SKM-1 (cell line): ENCODE results near the gene CHST4.
A peak's percentile ranks its signal among the peaks of the same experiment; 100 is the strongest.
"Not testable (repeated sequence)": the region's sequence is repeated elsewhere in the genome, so short reads cannot be mapped to it uniquely, and the experiment has no call there.

Experiments
- DNase-seq: peaks from one replicate; lab custom pipeline; 2025; ENCODE audit not compliant: unreplicated experiment; lab: John Stamatoyannopoulos, UW

Gene CHST4

GRCh38 chr16:71526111-71526631 is at the start of gene CHST4:
Gene CHST4 (plus strand): TSS chr16:71526426. CDS start chr16:71536678, 10,252 bp downstream.
- DNase-seq, result peak; percentile 16

- DNase-seq, result no peak
These were observed 49.6 kb upstream of the CHST4 start for GRCh38 chr16:71476457-71477124.

- no peak for DNase-seq
These were observed 46.8 kb upstream of the CHST4 start for GRCh38 chr16:71479420-71479819.

- no peak for DNase-seq
These were observed 45.3 kb upstream of the CHST4 start for GRCh38 chr16:71480956-71481355.

GRCh38 chr16:71482569-71482968 is 43.7 kb upstream of the CHST4 start:
- DNase-seq, result no peak

GRCh38 chr16:71484006-71484893 is 42.0 kb upstream of the CHST4 start:
- DNase-seq, result peak; percentile 66

GRCh38 chr16:71489122-71489521 is 37.1 kb upstream of the CHST4 start, which contains the start of gene ZNF19:
Gene ZNF19 (minus strand): TSS chr16:71489324. CDS start chr16:71482114, 7,210 bp downstream.
- DNase-seq, result no peak

- no peak for DNase-seq
These were observed 35.9 kb upstream of the CHST4 start for GRCh38 chr16:71490361-71490760.

- DNase-seq, result no peak
These were observed 35.2 kb upstream of the CHST4 start for GRCh38 chr16:71491054-71491453.

GRCh38 chr16:71492786-71493185 is 33.4 kb upstream of the CHST4 start:
- no peak for DNase-seq

GRCh38 chr16:71493213-71493612 is 33.0 kb upstream of the CHST4 start:
- no peak for DNase-seq

- no peak for DNase-seq
These were observed 28.2 kb upstream of the CHST4 start for GRCh38 chr16:71498031-71498430.

GRCh38 chr16:71499775-71500364 is 26.4 kb upstream of the CHST4 start:
- peak; percentile 45 for DNase-seq

- no peak for DNase-seq
These were observed 25.3 kb upstream of the CHST4 start for GRCh38 chr16:71500964-71501363.

GRCh38 chr16:71501547-71501946 is 24.7 kb upstream of the CHST4 start:
- no peak for DNase-seq

- DNase-seq, result not testable (repeated sequence)
These were observed 22.2 kb upstream of the CHST4 start for GRCh38 chr16:71504051-71504450.

- no peak for DNase-seq
These were observed 21.3 kb upstream of the CHST4 start for GRCh38 chr16:71504901-71505300.

- DNase-seq, result no peak
These were observed 19.2 kb upstream of the CHST4 start for GRCh38 chr16:71507061-71507460.

- no peak for DNase-seq
These were observed 12.9 kb upstream of the CHST4 start for GRCh38 chr16:71513302-71513701.

- no peak for DNase-seq
These were observed 11.8 kb upstream of the CHST4 start for GRCh38 chr16:71514476-71514875.

- DNase-seq, result no peak
These were observed 11.2 kb upstream of the CHST4 start for GRCh38 chr16:71515026-71515425.

GRCh38 chr16:71520550-71520949 is 5.7 kb upstream of the CHST4 start:
- no peak for DNase-seq
